HFF-Myc (cell line): ENCODE measurements around the gene CACNB2.
"Not testable (repeated sequence)": the region's sequence is repeated elsewhere in the genome, so short reads cannot be mapped to it uniquely, and the experiment has no call there.

Experiments used
- DNase-seq: peaks from one replicate; pipeline ENCODE4 v3.0.0-alpha.2; 2011; ENCODE audit warnings: low read depth; ENCODE audit errors: extremely low read depth
- H3K4me3 ChIP-seq: replicated peaks from 2 replicates; pipeline ENCODE4 v1.5.1; 2011; ENCODE audit warnings: low read depth, mild to moderate bottlenecking, control low read depth, low read length
- CTCF ChIP-seq: IDR thresholded peaks from 2 replicates; pipeline ENCODE4 v1.5.1; 2012; ENCODE audit warnings: mild to moderate bottlenecking, low read depth, low read length, control low read depth; ENCODE audit errors: missing control alignments

The CACNB2 gene

GRCh38 chr10:18205098-18205834 is 65.0 kb downstream of the CACNB2 start:
- TF ChIP-seq CTCF = no peak
- no peak overlapping the region for H3K4me3 ChIP-seq
- no peak for DNase-seq

GRCh38 chr10:18208186-18208585 is 68.0 kb downstream of the CACNB2 start:
- not testable (repeated sequence) for DNase-seq, H3K4me3 ChIP-seq

GRCh38 chr10:18209241-18209640 is 69.0 kb downstream of the CACNB2 start:
- no peak overlapping the region for H3K4me3 ChIP-seq
- no peak for TF ChIP-seq CTCF
- no peak for DNase-seq

- no peak for TF ChIP-seq CTCF
- no peak for DNase-seq
- H3K4me3 ChIP-seq = no peak overlapping the region
These were observed 70.5 kb downstream of the CACNB2 start for GRCh38 chr10:18210711-18211110.

GRCh38 chr10:18211862-18212261 is 71.6 kb downstream of the CACNB2 start:
- TF ChIP-seq CTCF = no peak
- no peak overlapping the region for H3K4me3 ChIP-seq
- DNase-seq = no peak

GRCh38 chr10:18213271-18213670 is 73.0 kb downstream of the CACNB2 start:
- no peak for TF ChIP-seq CTCF
- no peak overlapping the region for H3K4me3 ChIP-seq
- DNase-seq = no peak

- no peak overlapping the region for H3K4me3 ChIP-seq
- peak; percentile 84 for TF ChIP-seq CTCF
- DNase-seq = peak; percentile 44
These were observed 74.7 kb downstream of the CACNB2 start for GRCh38 chr10:18214691-18215563.
